AG09309 (cell line): ENCODE measurements around the gene RERE.

ENCODE experiments used
- DNase-seq: peaks from one replicate; pipeline ENCODE4 v3.0.0-alpha.2; 2010; ENCODE audit warnings: low read depth
- H3K4me3 ChIP-seq: 2 replicates; pipeline ENCODE4 v1.5.1; 2011; ENCODE audit warnings: mild to moderate bottlenecking, low read depth, low read length, moderate library complexity; ENCODE audit not compliant: control insufficient read depth
- CTCF ChIP-seq: IDR thresholded peaks from 2 replicates; pipeline ENCODE4 v1.5.1; 2011; ENCODE audit warnings: mild to moderate bottlenecking, low read depth, low read length, inconsistent platforms; ENCODE audit not compliant: insufficient read depth, control insufficient read depth; ENCODE audit errors: missing control alignments

Gene RERE

GRCh38 chr1:8408151-8408839 is 409.1 kb downstream of the RERE start:
- DNase-seq: peak; percentile 64
- no peak overlapping the region for H3K4me3 ChIP-seq
- no peak for TF ChIP-seq CTCF

- no peak overlapping the region for H3K4me3 ChIP-seq
- DNase-seq: no peak
- no peak for TF ChIP-seq CTCF
These were observed 409.8 kb downstream of the RERE start for GRCh38 chr1:8407652-8408051.

- DNase-seq: no peak
These were observed 410.5 kb downstream of the RERE start for GRCh38 chr1:8406960-8407359.

GRCh38 chr1:8406011-8406410 is 411.4 kb downstream of the RERE start:
- no peak overlapping the region for H3K4me3 ChIP-seq
- TF ChIP-seq CTCF: no peak
- no peak for DNase-seq

More at GRCh38 chr1:8406960-8407359, 410.5 kb downstream of the RERE start:
- no peak for TF ChIP-seq CTCF
- H3K4me3 ChIP-seq: no peak overlapping the region

- no peak for DNase-seq
- no peak for TF ChIP-seq CTCF
- no peak overlapping the region for H3K4me3 ChIP-seq
These were observed 412.7 kb downstream of the RERE start for GRCh38 chr1:8404460-8405370.

- H3K4me3 ChIP-seq: no peak overlapping the region
- no peak for DNase-seq
These were observed 415.2 kb downstream of the RERE start for GRCh38 chr1:8402109-8402710.

More at GRCh38 chr1:8402109-8402710, 415.2 kb downstream of the RERE start:
- TF ChIP-seq CTCF: no peak
